Activated CD4-positive, alpha-beta T cell treated with anti-CD3 and anti-CD28 coated beads, Interleukin-2, amount 10 ng/mL, durations not matched to agents 7 days and 5 days (primary cell): ENCODE data around the gene ZNF606. TPM values are rescaled to one million over a fixed set of nuclear protein-coding genes. Genes with fewer than 3 reads are reported as not detected.
A peak's percentile ranks its signal among the peaks of the same experiment; 100 is the strongest.

Experiments
- CTCF ChIA-PET: fragments of 350-600 bp; sonication (Branson Sonifier 250); formaldehyde crosslinking; loops from one replicate; lab custom pipeline; 2021; ENCODE audit warnings: antibody characterized with exemption; lab: Charles Lee
- POLR2A ChIA-PET: fragments of 350-600 bp; sonication (Branson Sonifier 250); formaldehyde crosslinking; loops from one replicate; lab custom pipeline; 2021; ENCODE audit warnings: antibody characterized with exemption; lab: Charles Lee
- DNase-seq: peaks from one replicate; pipeline ENCODE4 v3.0.0-alpha.2; 2020
- H3K27ac Mint-ChIP-seq: one replicate; pipeline ENCODE4 v1.8.0; 2021; ENCODE audit warnings: mild to moderate bottlenecking, moderate library complexity, mixed read lengths
- H3K27me3 Mint-ChIP-seq: one replicate; pipeline ENCODE4 v1.8.0; 2021; ENCODE audit warnings: mixed read lengths
- H3K36me3 Mint-ChIP-seq: one replicate; pipeline ENCODE4 v1.8.0; 2021; ENCODE audit warnings: low read depth, mixed read lengths
- H3K4me1 Mint-ChIP-seq: one replicate; pipeline ENCODE4 v1.8.0; 2021; ENCODE audit warnings: mixed read lengths
- H3K4me3 Mint-ChIP-seq: one replicate; pipeline ENCODE4 v1.8.0; 2021; ENCODE audit warnings: mild to moderate bottlenecking, moderate library complexity, mixed read lengths
- H3K9me3 Mint-ChIP-seq: one replicate; pipeline ENCODE4 v1.8.0; 2021; ENCODE audit warnings: mixed read lengths
- total RNA-seq, 2 experiments: library from RNA; stranded (reverse); gene quantifications; one replicate each; pipeline ENCODE4 v1.2.3, GENCODE V29; 2021

Gene ZNF606
- total RNA-seq, result 10 to 100 TPM; 11.1 to 15.3 TPM

- Mint-ChIP-seq H3K27ac (peak within 1 kb of the TSS; percentile 93), H3K4me3 (peak within 1 kb of the TSS; percentile 80), H3K9me3 (peaks cover 59% of the 10 kb centered on the region), H3K36me3 (peaks cover 90% of the 10 kb centered on the region), H3K27me3 (no peaks in the 10 kb centered on the region), H3K4me1 (peaks cover 31% of the 10 kb centered on the region)
- ChIA-PET CTCF (interaction anchor here (1.0 to 3.5 kb wide), 3 partner anchors 10 to 63 kb away, joined by 3 to 20 read pairs (median 3); no protein-coding TSS in a partner anchor), POLR2A (interaction anchor here (0.6 kb wide), 1 partner anchor 54 kb away, joined by 3 read pairs; no protein-coding TSS in a partner anchor)
- DNase-seq, result peak; percentile 86
These were observed at the start of gene ZNF606 for GRCh38 chr19:58002384-58003173. Gene ZNF606, minus strand, starts transcription at chr19:58002820. Its CDS starts 1,501 bp downstream, at chr19:58001319.

- Mint-ChIP-seq H3K36me3 (peaks cover 14% of the 10 kb centered on the region), H3K27ac (no peak overlapping the region), H3K4me1 (no peaks in the 10 kb centered on the region), H3K9me3 (peaks cover 48% of the 10 kb centered on the region), H3K27me3 (no peaks in the 10 kb centered on the region), H3K4me3 (no peak overlapping the region)
- CTCF ChIA-PET, result no interaction called here
- DNase-seq, result no peak
- POLR2A ChIA-PET, result no interaction called here
These were observed 49.6 kb upstream of the ZNF606 start for GRCh38 chr19:58052256-58052655.

DNA sequence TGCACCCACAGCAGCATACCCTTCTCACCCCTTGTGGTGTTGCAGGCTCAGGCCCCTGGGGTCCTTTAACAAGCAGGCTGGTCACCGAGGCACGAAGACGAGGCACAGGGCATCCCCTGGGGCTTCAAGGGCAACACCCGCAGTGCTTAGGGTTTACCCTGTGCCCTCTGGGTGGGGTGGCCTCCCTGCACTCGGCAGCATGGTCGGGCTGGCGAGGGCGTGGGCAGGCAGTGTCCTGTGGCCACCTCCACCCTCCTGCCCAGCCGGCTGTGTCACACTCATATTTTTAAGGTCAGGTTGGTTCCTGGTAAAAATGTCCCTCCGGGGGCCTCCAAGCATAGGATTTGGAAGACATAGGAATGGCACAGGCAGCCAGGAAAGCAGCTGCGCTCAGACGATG lies 45.1 kb upstream of the ZNF606 start:
- Mint-ChIP-seq H3K27ac (no peak overlapping the region), H3K4me3 (no peak overlapping the region), H3K36me3 (peaks cover 6% of the 10 kb centered on the region), H3K9me3 (peaks cover 49% of the 10 kb centered on the region), H3K4me1 (no peaks in the 10 kb centered on the region), H3K27me3 (no peaks in the 10 kb centered on the region)
- DNase-seq, result no peak
- POLR2A ChIA-PET, result no interaction called here
- CTCF ChIA-PET, result no interaction called here

GRCh38 chr19:58046856-58047255 lies 44.2 kb upstream of the ZNF606 start:
- no peak overlapping the region for H3K4me3 Mint-ChIP-seq
- no peak for DNase-seq
- H3K27ac Mint-ChIP-seq, result no peak overlapping the region
- ChIA-PET POLR2A (no interaction called here), CTCF (interaction anchor here (0.6 to 1.0 kb wide), 2 partner anchors 22 to 23 kb away, joined by 3 to 5 read pairs; no protein-coding TSS in a partner anchor)
- H3K27me3 Mint-ChIP-seq, result no peaks in the 10 kb centered on the region
- no peaks in the 10 kb centered on the region for H3K4me1 Mint-ChIP-seq
- peaks cover 6% of the 10 kb centered on the region for H3K36me3 Mint-ChIP-seq
- peaks cover 47% of the 10 kb centered on the region for H3K9me3 Mint-ChIP-seq

DNA sequence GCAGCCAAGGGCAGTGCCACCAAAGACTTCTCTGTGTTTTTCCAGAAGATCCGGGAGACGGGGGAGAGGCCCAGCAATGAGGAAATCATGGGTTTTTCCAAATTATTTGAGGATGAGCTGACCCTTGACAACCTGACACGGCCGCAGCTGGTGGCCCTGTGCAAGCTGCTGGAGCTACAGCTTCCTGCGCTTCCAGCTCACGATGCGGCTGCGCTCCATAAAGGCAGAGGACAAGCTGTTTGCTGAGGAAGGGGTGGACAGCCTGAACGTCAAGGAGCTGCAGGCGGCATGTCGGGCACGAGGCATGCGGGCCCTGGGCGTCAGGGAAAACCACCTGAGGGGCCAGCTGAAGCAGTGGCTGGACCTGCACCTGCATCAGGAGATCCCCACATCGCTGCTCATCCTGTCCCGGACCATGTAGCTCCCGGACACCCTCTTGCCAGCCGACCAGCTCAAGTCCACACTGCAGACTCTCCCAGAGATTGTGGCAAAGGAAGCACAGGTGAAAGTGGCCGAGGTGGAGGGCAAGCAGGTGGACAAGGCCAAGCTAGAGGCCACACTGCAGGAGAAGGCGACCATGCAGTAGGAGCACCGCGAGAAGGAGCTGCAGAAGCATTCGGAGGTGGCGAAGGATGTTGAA lies 42.9 kb upstream of the ZNF606 start:
- no peaks in the 10 kb centered on the region for H3K4me1 Mint-ChIP-seq
- H3K27me3 Mint-ChIP-seq, result no peaks in the 10 kb centered on the region
- peaks cover 46% of the 10 kb centered on the region for H3K9me3 Mint-ChIP-seq
- H3K27ac Mint-ChIP-seq, result no peak overlapping the region
- ChIA-PET POLR2A (no interaction called here), CTCF (no interaction called here)
- no peak for DNase-seq
- H3K36me3 Mint-ChIP-seq, result peaks cover 6% of the 10 kb centered on the region
- no peak overlapping the region for H3K4me3 Mint-ChIP-seq

DNA sequence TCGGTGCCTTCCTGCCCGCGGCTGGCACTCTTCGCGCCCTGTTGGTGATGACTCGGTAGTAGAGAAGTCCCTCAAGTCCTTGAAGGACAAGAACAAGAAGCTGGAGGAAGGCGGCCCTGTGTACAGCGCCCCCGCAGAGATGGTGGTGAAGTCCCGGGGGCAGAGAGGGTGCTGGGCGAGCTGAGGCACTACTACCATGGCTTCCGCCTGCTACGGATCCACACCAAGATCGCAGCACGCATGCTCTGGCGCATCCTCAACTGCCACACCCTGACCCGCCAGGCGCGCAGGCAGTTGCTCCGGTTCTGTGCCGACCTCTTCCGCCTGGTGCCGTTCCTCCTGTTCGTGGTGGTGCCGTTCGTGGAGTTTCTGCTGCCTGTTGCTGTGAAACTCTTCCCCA lies 42.3 kb upstream of the ZNF606 start:
- CTCF ChIA-PET, result no interaction called here
- DNase-seq, result no peak
- peaks cover 45% of the 10 kb centered on the region for H3K9me3 Mint-ChIP-seq

DNA sequence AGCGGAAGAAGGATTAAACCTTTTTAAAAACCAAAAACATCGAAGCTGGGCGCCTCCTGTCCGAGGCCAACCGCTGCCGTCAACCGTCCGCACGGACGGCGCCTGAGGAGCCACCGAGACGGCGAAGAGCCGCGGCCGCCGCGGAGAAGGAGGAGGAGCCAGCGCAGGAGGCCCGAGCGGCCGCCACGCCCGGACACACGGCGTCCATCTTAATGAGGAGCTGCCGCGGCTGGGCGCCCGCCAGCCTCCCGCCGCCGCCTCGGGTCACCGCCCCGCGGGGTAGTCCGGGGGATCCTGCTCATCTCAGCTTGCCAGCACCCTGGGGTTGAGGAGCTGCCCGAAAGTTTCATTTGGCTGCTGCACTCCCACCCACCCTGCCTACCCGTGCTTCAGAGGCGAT lies 41.8 kb upstream of the ZNF606 start:
- H3K9me3 Mint-ChIP-seq, result peaks cover 40% of the 10 kb centered on the region
- DNase-seq, result no peak
- ChIA-PET CTCF (no interaction called here), POLR2A (no interaction called here)
- H3K4me3 Mint-ChIP-seq, result no peak overlapping the region
- H3K36me3 Mint-ChIP-seq, result peaks cover 6% of the 10 kb centered on the region
- H3K27ac Mint-ChIP-seq, result no peak overlapping the region
- H3K27me3 Mint-ChIP-seq, result no peaks in the 10 kb centered on the region
- H3K4me1 Mint-ChIP-seq, result no peaks in the 10 kb centered on the region

More for the DNA sequence above, 42.3 kb upstream of the ZNF606 start:
- H3K4me1 Mint-ChIP-seq, result no peaks in the 10 kb centered on the region
- H3K36me3 Mint-ChIP-seq, result peaks cover 6% of the 10 kb centered on the region
- H3K27ac Mint-ChIP-seq, result no peak overlapping the region
- no peaks in the 10 kb centered on the region for H3K27me3 Mint-ChIP-seq
- POLR2A ChIA-PET, result no interaction called here
- H3K4me3 Mint-ChIP-seq, result no peak overlapping the region

- H3K27ac Mint-ChIP-seq, result no peak overlapping the region
- peaks cover 37% of the 10 kb centered on the region for H3K9me3 Mint-ChIP-seq
- H3K4me3 Mint-ChIP-seq, result no peak overlapping the region
- peaks cover 7% of the 10 kb centered on the region for H3K36me3 Mint-ChIP-seq
- POLR2A ChIA-PET, result no interaction called here
- H3K4me1 Mint-ChIP-seq, result no peaks in the 10 kb centered on the region
- DNase-seq, result no peak
- CTCF ChIA-PET, result no interaction called here
- no peaks in the 10 kb centered on the region for H3K27me3 Mint-ChIP-seq
These were observed 40.1 kb upstream of the ZNF606 start for GRCh38 chr19:58042495-58043340.

- Mint-ChIP-seq H3K4me1 (no peaks in the 10 kb centered on the region), H3K27me3 (no peaks in the 10 kb centered on the region), H3K27ac (no peak overlapping the region), H3K4me3 (no peak overlapping the region), H3K9me3 (peaks cover 40% of the 10 kb centered on the region), H3K36me3 (peaks cover 6% of the 10 kb centered on the region)
- ChIA-PET CTCF (no interaction called here), POLR2A (no interaction called here)
- no peak for DNase-seq
These were observed 38.3 kb upstream of the ZNF606 start for GRCh38 chr19:58040751-58041525.

DNA sequence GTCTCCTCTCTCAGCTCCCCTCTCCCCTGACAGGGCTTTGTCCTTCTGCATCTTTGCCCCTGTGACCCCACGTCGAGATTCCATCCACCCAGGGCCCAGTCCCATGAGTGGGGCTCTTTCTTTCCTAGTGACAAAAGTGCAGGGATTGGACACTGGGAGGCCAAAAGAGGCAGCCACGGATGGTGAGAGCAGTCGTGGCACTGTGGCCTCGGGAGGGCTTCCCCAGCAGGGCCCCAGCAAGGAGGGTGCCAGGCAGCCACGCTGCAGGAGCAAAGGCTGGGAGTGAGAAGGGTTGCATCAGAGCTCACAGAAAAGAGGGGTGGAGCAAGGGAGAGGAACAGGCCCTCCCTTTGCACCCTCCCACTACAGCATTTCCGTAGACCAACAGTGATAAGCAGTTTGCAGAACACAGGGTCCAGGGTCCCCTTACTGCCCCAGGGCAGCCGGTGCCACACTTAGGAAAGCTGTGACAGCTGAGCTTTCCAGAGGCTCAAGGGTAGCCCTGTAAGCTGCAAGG lies 36.1 kb upstream of the ZNF606 start:
- CTCF ChIA-PET, result no interaction called here
- peaks cover 10% of the 10 kb centered on the region for H3K36me3 Mint-ChIP-seq
- peaks cover 4% of the 10 kb centered on the region for H3K4me1 Mint-ChIP-seq
- DNase-seq, result no peak
- no peak overlapping the region for H3K27ac Mint-ChIP-seq
- POLR2A ChIA-PET, result no interaction called here
- peaks cover 6% of the 10 kb centered on the region for H3K27me3 Mint-ChIP-seq
- H3K9me3 Mint-ChIP-seq, result peaks cover 47% of the 10 kb centered on the region
- H3K4me3 Mint-ChIP-seq, result no peak overlapping the region

- Mint-ChIP-seq H3K27me3 (peaks cover 6% of the 10 kb centered on the region), H3K36me3 (peaks cover 10% of the 10 kb centered on the region), H3K9me3 (peaks cover 42% of the 10 kb centered on the region), H3K27ac (no peak overlapping the region), H3K4me3 (no peak overlapping the region), H3K4me1 (peaks cover 4% of the 10 kb centered on the region)
- no peak for DNase-seq
- CTCF ChIA-PET, result no interaction called here
- POLR2A ChIA-PET, result no interaction called here
These were observed 35.5 kb upstream of the ZNF606 start for GRCh38 chr19:58037927-58038687.
